ENCODE data around the gene KRTAP6-3. TPM values are rescaled to one million over a fixed set of nuclear protein-coding genes. Genes with fewer than 3 reads are reported as not detected.

Gene KRTAP6-3
- total RNA-seq = not detected

- no peak within 1 kb of the TSS for H3K27ac ChIP-seq
- no peak within 1 kb of the TSS for H3K4me3 ChIP-seq
- intact Hi-C loops (cut with DNase I; ENCODE audit: low total_unique reads) = no loop called here
- H3K27me3 ChIP-seq = no peaks in the 10 kb centered on the region
- no peak for DNase-seq (ENCODE audit: low spot score in 2 of 2)
- no peaks in the 10 kb centered on the region for H3K9me3 ChIP-seq
- TF ChIP-seq POLR2A (IDR thresholded peaks at IDR 0.05) (no peak), CTCF (IDR thresholded peaks at IDR 0.05) (no peak), POLR2AphosphoS5 (IDR thresholded peaks at IDR 0.05) (no peak)
- no peaks in the 10 kb centered on the region for H3K36me3 ChIP-seq
- H3K4me1 ChIP-seq = no peaks in the 10 kb centered on the region
Measured at GRCh38 chr21:30592140-30592539, at the start of gene KRTAP6-3. Gene KRTAP6-3, plus strand, starts transcription at chr21:30592440. Its CDS starts 6 bp downstream, at chr21:30592446.

GRCh38 chr21:30552782-30553181 lies 39.5 kb upstream of the KRTAP6-3 start:
- Histone ChIP-seq H3K36me3 (no peaks in the 10 kb centered on the region), H3K27me3 (no peaks in the 10 kb centered on the region), H3K4me3 (no peak overlapping the region), H3K27ac (no peak overlapping the region), H3K4me1 (no peaks in the 10 kb centered on the region), H3K9me3 (peaks cover 0 to 6% of the 10 kb centered on the region in 2 donors)
- intact Hi-C loops (cut with DNase I; ENCODE audit: low total_unique reads) = no loop called here
- no peak for DNase-seq (ENCODE audit: low spot score in 2 of 2)
- TF ChIP-seq CTCF (IDR thresholded peaks at IDR 0.05) = no peak
- no peak for TF ChIP-seq POLR2A (IDR thresholded peaks at IDR 0.05)
- no peak for TF ChIP-seq POLR2AphosphoS5 (IDR thresholded peaks at IDR 0.05)

- no peaks in the 10 kb centered on the region for H3K4me1 ChIP-seq
- H3K27ac ChIP-seq = no peak overlapping the region
- peaks cover 0 to 6% of the 10 kb centered on the region in 2 donors for H3K9me3 ChIP-seq
- TF ChIP-seq POLR2A (IDR thresholded peaks at IDR 0.05) (no peak), CTCF (IDR thresholded peaks at IDR 0.05) (no peak), POLR2AphosphoS5 (IDR thresholded peaks at IDR 0.05) (no peak)
- H3K4me3 ChIP-seq = no peak overlapping the region
- intact Hi-C loops (cut with DNase I; ENCODE audit: low total_unique reads) = no loop called here
- DNase-seq (ENCODE audit: low spot score in 2 of 2) = no peak
- no peaks in the 10 kb centered on the region for H3K27me3 ChIP-seq
- H3K36me3 ChIP-seq = no peaks in the 10 kb centered on the region
Measured at GRCh38 chr21:30555095-30555494, 37.1 kb upstream of the KRTAP6-3 start.

- intact Hi-C loops (cut with DNase I; ENCODE audit: low total_unique reads) = no loop called here
- Histone ChIP-seq H3K27me3 (no peaks in the 10 kb centered on the region), H3K4me3 (no peak within 1 kb of the TSS), H3K36me3 (no peaks in the 10 kb centered on the region), H3K4me1 (no peaks in the 10 kb centered on the region), H3K9me3 (no peaks in the 10 kb centered on the region), H3K27ac (no peak within 1 kb of the TSS)
- no peak for DNase-seq (ENCODE audit: low spot score in 2 of 2)
- TF ChIP-seq POLR2AphosphoS5 (IDR thresholded peaks at IDR 0.05) (no peak), CTCF (IDR thresholded peaks at IDR 0.05) (no peak), POLR2A (IDR thresholded peaks at IDR 0.05) (no peak)
Measured at GRCh38 chr21:30561264-30561895, 30.9 kb upstream of the KRTAP6-3 start, which contains the start of gene KRTAP19-7. Gene KRTAP19-7, minus strand, starts transcription at chr21:30561314. Its CDS starts 25 bp downstream, at chr21:30561289.

GRCh38 chr21:30561957-30562356 lies 30.3 kb upstream of the KRTAP6-3 start:
- no peak overlapping the region for H3K27ac ChIP-seq
- intact Hi-C loops (cut with DNase I; ENCODE audit: low total_unique reads) = no loop called here
- no peak for DNase-seq (ENCODE audit: low spot score in 2 of 2)
- no peak overlapping the region for H3K4me3 ChIP-seq
- TF ChIP-seq CTCF (IDR thresholded peaks at IDR 0.05) = no peak
- no peaks in the 10 kb centered on the region for H3K36me3 ChIP-seq
- H3K4me1 ChIP-seq = no peaks in the 10 kb centered on the region
- H3K9me3 ChIP-seq = no peaks in the 10 kb centered on the region
- H3K27me3 ChIP-seq = no peaks in the 10 kb centered on the region
